MM.1S (cell line): ENCODE results near the gene SEC23A.

ENCODE experiments used
- DNase-seq: peaks from one replicate; pipeline ENCODE4 v3.0.0-alpha.2; 2015
- H2AFZ ChIP-seq: fragments of 300-600 bp; sonication (generic); 2 replicates; pipeline ENCODE4 v1.6.0; 2016; ENCODE audit warnings: antibody characterized with exemption, low read length
- H3F3A ChIP-seq: fragments of 300-600 bp; sonication (generic); 2 replicates; pipeline ENCODE4 v1.6.1; 2016; ENCODE audit warnings: mild to moderate bottlenecking, antibody characterized with exemption, low read length, moderate library complexity, mixed read lengths; ENCODE audit not compliant: insufficient read depth
- H3K27ac ChIP-seq: fragments of 300-600 bp; sonication (generic); 2 replicates; pipeline ENCODE4 v1.5.1; 2016; ENCODE audit warnings: mild to moderate bottlenecking, low read length
- H3K27me3 ChIP-seq: fragments of 300-600 bp; sonication (generic); replicated peaks from 2 replicates; pipeline ENCODE4 v1.6.0; 2016; ENCODE audit warnings: low read length; ENCODE audit not compliant: insufficient read depth
- H3K36me3 ChIP-seq: fragments of 300-600 bp; sonication (generic); replicated peaks from 2 replicates; pipeline ENCODE4 v1.6.1; 2016; ENCODE audit warnings: mild to moderate bottlenecking, low read length, mixed read lengths; ENCODE audit not compliant: insufficient read depth
- H3K4me1 ChIP-seq: fragments of 300-600 bp; sonication (generic); 2 replicates; pipeline ENCODE4 v1.6.1; 2016; ENCODE audit warnings: low read length, mixed read lengths
- H3K4me2 ChIP-seq: fragments of 300-600 bp; sonication (generic); 2 replicates; pipeline ENCODE4 v1.6.0; 2016; ENCODE audit warnings: low read depth, low read length
- H3K4me3 ChIP-seq: fragments of 300-600 bp; sonication (generic); 2 replicates; pipeline ENCODE4 v1.5.1; 2016; ENCODE audit warnings: low read length, mixed read lengths
- H3K79me2 ChIP-seq: fragments of 300-600 bp; sonication (generic); 2 replicates; pipeline ENCODE4 v1.6.1; 2016; ENCODE audit warnings: mixed run types, low read length, mixed read lengths
- H3K9ac ChIP-seq: fragments of 300-600 bp; sonication (generic); 2 replicates; pipeline ENCODE4 v1.6.1; 2016; ENCODE audit warnings: low read length, mixed read lengths
- H3K9me2 ChIP-seq: fragments of 300-600 bp; sonication (generic); replicated peaks from 2 replicates; pipeline ENCODE4 v1.6.1; 2016; ENCODE audit warnings: mild to moderate bottlenecking, low read length, mixed read lengths; ENCODE audit not compliant: insufficient read depth
- H3K9me3 ChIP-seq: fragments of 300-600 bp; sonication (generic); replicated peaks from 2 replicates; pipeline ENCODE4 v1.6.1; 2016; ENCODE audit warnings: mild to moderate bottlenecking, low read length, mixed read lengths; ENCODE audit not compliant: insufficient read depth
- H4K20me1 ChIP-seq: fragments of 300-600 bp; sonication (generic); 2 replicates; pipeline ENCODE4 v1.6.1; 2016; ENCODE audit warnings: mild to moderate bottlenecking, low read length, moderate library complexity, mixed read lengths; ENCODE audit not compliant: insufficient read depth
- CTCF ChIP-seq: fragments of 300-600 bp; sonication (generic); IDR thresholded peaks from 2 replicates; pipeline ENCODE4 v1.5.1; 2016; ENCODE audit warnings: antibody characterized with exemption, low read length, mixed read lengths
- EZH2 ChIP-seq: fragments of 300-600 bp; sonication (generic); optimal IDR thresholded peaks from 2 replicates; pipeline ENCODE3; 2017; ENCODE audit warnings: low read depth, mild to moderate bottlenecking, antibody characterized with exemption, low read length, mixed read lengths
- EZH2phosphoT487 ChIP-seq: fragments of 300-600 bp; sonication (generic); IDR thresholded peaks from 2 replicates; pipeline ENCODE4 v1.6.1; 2018; ENCODE audit warnings: antibody characterized with exemption, low read length

The SEC23A gene

DNA sequence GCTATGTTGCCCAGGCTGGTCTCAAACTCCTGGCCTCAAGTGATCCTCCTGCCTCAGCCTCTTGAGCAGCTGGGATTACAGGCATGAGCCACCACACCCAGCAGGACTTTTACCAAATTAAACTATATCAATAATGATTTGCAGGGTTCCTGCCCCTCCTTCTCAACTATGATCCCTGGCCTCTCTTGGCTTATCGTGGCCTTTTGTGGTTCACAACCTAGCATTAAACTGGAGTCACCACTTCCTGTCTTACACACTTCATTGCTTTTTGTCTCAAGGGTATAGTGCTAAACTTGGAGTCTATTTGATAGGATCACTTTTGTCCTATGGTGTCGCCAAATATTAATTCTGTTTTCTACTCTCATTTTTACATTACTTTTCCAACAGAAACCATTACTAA is 64.5 kb downstream of the SEC23A start:
- H3K79me2 ChIP-seq, result no peaks in the 10 kb centered on the region
- H3K36me3 ChIP-seq, result no peaks in the 10 kb centered on the region
- no peak overlapping the region for H3K27ac ChIP-seq
- H3K4me1 ChIP-seq, result no peaks in the 10 kb centered on the region
- no peaks in the 10 kb centered on the region for H3K9me3 ChIP-seq
- DNase-seq, result no peak
- H3K9ac ChIP-seq, result no peak overlapping the region
- no peak overlapping the region for H3K4me3 ChIP-seq
- H2AFZ ChIP-seq, result no peak overlapping the region
- no peaks in the 10 kb centered on the region for H3K27me3 ChIP-seq
- TF ChIP-seq EZH2phosphoT487 (no peak), CTCF (no peak), EZH2 (no peak)
- H4K20me1 ChIP-seq, result no peaks in the 10 kb centered on the region
- no peaks in the 10 kb centered on the region for H3K9me2 ChIP-seq
- H3K4me2 ChIP-seq, result no peak overlapping the region
- no peaks in the 10 kb centered on the region for H3F3A ChIP-seq

GRCh38 chr14:39036760-39037159 is 66.3 kb downstream of the SEC23A start:
- Histone ChIP-seq H3K27me3 (no peaks in the 10 kb centered on the region), H3K27ac (no peak overlapping the region), H3K9me2 (no peaks in the 10 kb centered on the region), H3K4me3 (no peak overlapping the region), H3K4me1 (no peaks in the 10 kb centered on the region), H3K9me3 (no peaks in the 10 kb centered on the region), H3K4me2 (no peak overlapping the region), H3K36me3 (no peaks in the 10 kb centered on the region), H4K20me1 (no peaks in the 10 kb centered on the region), H3K79me2 (no peaks in the 10 kb centered on the region), H3K9ac (no peak overlapping the region), H3F3A (no peaks in the 10 kb centered on the region), H2AFZ (no peak overlapping the region)
- DNase-seq, result no peak
- TF ChIP-seq EZH2, result no peak
- no peak for TF ChIP-seq CTCF
- TF ChIP-seq EZH2phosphoT487, result no peak

GRCh38 chr14:39035336-39035735 is 67.7 kb downstream of the SEC23A start:
- Histone ChIP-seq H3K36me3 (no peaks in the 10 kb centered on the region), H3F3A (no peaks in the 10 kb centered on the region), H3K4me1 (no peaks in the 10 kb centered on the region), H3K9ac (no peak overlapping the region), H3K27me3 (no peaks in the 10 kb centered on the region), H3K27ac (no peak overlapping the region), H3K4me2 (no peak overlapping the region), H3K4me3 (no peak overlapping the region), H3K79me2 (no peaks in the 10 kb centered on the region), H2AFZ (no peak overlapping the region), H4K20me1 (no peaks in the 10 kb centered on the region), H3K9me3 (no peaks in the 10 kb centered on the region), H3K9me2 (no peaks in the 10 kb centered on the region)
- DNase-seq, result no peak
- no peak for TF ChIP-seq EZH2
- no peak for TF ChIP-seq CTCF
- no peak for TF ChIP-seq EZH2phosphoT487
